Measurements from ENCODE around the gene SCN4B.

DNA sequence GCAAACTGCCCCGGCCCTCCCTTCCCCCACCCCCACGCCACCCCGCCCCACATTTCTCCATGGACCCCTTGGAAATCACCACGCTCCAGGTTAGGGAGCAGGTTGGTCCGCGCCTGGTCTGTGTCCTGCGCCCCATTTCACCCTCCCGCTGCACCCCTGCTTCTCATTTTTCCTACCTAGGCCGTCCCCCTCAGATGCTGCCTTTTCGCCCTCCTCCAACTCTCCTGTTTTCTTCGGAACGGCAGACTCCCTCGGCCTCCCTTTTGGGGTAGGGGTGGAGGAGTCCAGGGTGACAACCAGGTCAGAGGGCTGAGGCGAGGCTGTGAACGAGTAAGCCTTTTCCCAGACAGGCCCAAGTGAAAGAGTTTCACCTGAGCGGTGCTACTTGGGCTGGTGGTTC is 893 bp upstream of the SCN4B start:
- TF ChIP-seq, protein P1, sequence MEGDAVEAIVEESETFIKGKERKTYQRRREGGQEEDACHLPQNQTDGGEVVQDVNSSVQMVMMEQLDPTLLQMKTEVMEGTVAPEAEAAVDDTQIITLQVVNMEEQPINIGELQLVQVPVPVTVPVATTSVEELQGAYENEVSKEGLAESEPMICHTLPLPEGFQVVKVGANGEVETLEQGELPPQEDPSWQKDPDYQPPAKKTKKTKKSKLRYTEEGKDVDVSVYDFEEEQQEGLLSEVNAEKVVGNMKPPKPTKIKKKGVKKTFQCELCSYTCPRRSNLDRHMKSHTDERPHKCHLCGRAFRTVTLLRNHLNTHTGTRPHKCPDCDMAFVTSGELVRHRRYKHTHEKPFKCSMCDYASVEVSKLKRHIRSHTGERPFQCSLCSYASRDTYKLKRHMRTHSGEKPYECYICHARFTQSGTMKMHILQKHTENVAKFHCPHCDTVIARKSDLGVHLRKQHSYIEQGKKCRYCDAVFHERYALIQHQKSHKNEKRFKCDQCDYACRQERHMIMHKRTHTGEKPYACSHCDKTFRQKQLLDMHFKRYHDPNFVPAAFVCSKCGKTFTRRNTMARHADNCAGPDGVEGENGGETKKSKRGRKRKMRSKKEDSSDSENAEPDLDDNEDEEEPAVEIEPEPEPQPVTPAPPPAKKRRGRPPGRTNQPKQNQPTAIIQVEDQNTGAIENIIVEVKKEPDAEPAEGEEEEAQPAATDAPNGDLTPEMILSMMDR (conservative IDR thresholded peaks at IDR 0.05; ENCODE audit: low read length), result no peak
- TF ChIP-seq EZH2phosphoT487 (IDR thresholded peaks at IDR 0.05; ENCODE audit: borderline replicate concordance), result no peak

Measured in Loucy (cell line).